ENCODE data around the gene SMC1B.

- no peak for TF ChIP-seq ZFX (IDR thresholded peaks at IDR 0.05; ENCODE audit: borderline replicate concordance)
- TF ChIP-seq, protein P1, sequence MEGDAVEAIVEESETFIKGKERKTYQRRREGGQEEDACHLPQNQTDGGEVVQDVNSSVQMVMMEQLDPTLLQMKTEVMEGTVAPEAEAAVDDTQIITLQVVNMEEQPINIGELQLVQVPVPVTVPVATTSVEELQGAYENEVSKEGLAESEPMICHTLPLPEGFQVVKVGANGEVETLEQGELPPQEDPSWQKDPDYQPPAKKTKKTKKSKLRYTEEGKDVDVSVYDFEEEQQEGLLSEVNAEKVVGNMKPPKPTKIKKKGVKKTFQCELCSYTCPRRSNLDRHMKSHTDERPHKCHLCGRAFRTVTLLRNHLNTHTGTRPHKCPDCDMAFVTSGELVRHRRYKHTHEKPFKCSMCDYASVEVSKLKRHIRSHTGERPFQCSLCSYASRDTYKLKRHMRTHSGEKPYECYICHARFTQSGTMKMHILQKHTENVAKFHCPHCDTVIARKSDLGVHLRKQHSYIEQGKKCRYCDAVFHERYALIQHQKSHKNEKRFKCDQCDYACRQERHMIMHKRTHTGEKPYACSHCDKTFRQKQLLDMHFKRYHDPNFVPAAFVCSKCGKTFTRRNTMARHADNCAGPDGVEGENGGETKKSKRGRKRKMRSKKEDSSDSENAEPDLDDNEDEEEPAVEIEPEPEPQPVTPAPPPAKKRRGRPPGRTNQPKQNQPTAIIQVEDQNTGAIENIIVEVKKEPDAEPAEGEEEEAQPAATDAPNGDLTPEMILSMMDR (IDR thresholded peaks at IDR 0.05), result no peak
Observed at GRCh38 chr22:45304971-45305370, 108.4 kb downstream of the SMC1B start.

Data from 22Rv1 (cell line).